ENCODE results near the gene GLOD5.

Gene GLOD5

GRCh38 chrX:48791063-48791820 is 29.7 kb downstream of the GLOD5 start:
- peaks cover 10% of the 10 kb centered on the region for H3K4me1 ChIP-seq (ENCODE audit: insufficient read depth, poor library complexity, severe bottlenecking)
- ATAC-seq (ENCODE audit: low read depth) (no peak), DNase-seq (ENCODE audit: low spot score) (no peak)
- no peak overlapping the region for H3K27ac ChIP-seq (ENCODE audit: poor library complexity, severe bottlenecking)
- H3K9me3 ChIP-seq (ENCODE audit: severe bottlenecking) = no peaks in the 10 kb centered on the region
- TF ChIP-seq, protein P1, sequence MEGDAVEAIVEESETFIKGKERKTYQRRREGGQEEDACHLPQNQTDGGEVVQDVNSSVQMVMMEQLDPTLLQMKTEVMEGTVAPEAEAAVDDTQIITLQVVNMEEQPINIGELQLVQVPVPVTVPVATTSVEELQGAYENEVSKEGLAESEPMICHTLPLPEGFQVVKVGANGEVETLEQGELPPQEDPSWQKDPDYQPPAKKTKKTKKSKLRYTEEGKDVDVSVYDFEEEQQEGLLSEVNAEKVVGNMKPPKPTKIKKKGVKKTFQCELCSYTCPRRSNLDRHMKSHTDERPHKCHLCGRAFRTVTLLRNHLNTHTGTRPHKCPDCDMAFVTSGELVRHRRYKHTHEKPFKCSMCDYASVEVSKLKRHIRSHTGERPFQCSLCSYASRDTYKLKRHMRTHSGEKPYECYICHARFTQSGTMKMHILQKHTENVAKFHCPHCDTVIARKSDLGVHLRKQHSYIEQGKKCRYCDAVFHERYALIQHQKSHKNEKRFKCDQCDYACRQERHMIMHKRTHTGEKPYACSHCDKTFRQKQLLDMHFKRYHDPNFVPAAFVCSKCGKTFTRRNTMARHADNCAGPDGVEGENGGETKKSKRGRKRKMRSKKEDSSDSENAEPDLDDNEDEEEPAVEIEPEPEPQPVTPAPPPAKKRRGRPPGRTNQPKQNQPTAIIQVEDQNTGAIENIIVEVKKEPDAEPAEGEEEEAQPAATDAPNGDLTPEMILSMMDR (IDR thresholded peaks at IDR 0.05; ENCODE audit: poor library complexity, severe bottlenecking) = no peak
- no peak overlapping the region for H3K4me3 ChIP-seq (ENCODE audit: severe bottlenecking)
- no peaks in the 10 kb centered on the region for H3K27me3 ChIP-seq (ENCODE audit: insufficient read depth, poor library complexity, severe bottlenecking)
- no peaks in the 10 kb centered on the region for H3K36me3 ChIP-seq (ENCODE audit: low read depth)

GRCh38 chrX:48792219-48792618 is 30.7 kb downstream of the GLOD5 start:
- Histone ChIP-seq H3K9me3 (ENCODE audit: severe bottlenecking) (no peaks in the 10 kb centered on the region), H3K4me1 (ENCODE audit: insufficient read depth, poor library complexity, severe bottlenecking) (peaks cover 10% of the 10 kb centered on the region), H3K27me3 (ENCODE audit: insufficient read depth, poor library complexity, severe bottlenecking) (no peaks in the 10 kb centered on the region), H3K4me3 (ENCODE audit: severe bottlenecking) (no peak overlapping the region), H3K27ac (ENCODE audit: poor library complexity, severe bottlenecking) (no peak overlapping the region), H3K36me3 (ENCODE audit: low read depth) (no peaks in the 10 kb centered on the region)
- no peak for ATAC-seq (ENCODE audit: low read depth)
- DNase-seq (ENCODE audit: low spot score) = no peak
- TF ChIP-seq, protein P1 (IDR thresholded peaks at IDR 0.05; ENCODE audit: poor library complexity, severe bottlenecking) = no peak

DNA sequence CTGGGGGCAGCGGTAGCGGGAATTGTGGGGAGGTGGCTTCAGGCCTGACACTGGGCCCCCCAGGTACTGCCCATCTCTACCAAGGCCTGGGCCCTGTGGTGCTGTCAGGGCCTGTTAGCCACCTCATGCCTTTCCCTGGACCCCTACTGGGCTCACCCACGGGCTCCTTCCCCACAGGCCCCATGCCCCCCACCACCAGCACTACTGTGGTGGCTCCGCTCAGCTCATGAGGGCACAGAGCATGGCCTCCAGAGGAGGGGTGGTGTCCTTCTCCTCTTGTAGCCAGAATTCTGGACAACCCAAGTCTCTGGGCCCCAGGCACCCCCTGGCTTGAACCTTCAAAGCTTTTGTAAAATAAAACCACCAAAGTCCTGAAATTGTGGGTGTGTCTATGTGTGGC is 32.4 kb downstream of the GLOD5 start:
- no peaks in the 10 kb centered on the region for H3K9me3 ChIP-seq (ENCODE audit: severe bottlenecking)
- ATAC-seq (ENCODE audit: low read depth) = no peak
- H3K27me3 ChIP-seq (ENCODE audit: insufficient read depth, poor library complexity, severe bottlenecking) = no peaks in the 10 kb centered on the region

DNA sequence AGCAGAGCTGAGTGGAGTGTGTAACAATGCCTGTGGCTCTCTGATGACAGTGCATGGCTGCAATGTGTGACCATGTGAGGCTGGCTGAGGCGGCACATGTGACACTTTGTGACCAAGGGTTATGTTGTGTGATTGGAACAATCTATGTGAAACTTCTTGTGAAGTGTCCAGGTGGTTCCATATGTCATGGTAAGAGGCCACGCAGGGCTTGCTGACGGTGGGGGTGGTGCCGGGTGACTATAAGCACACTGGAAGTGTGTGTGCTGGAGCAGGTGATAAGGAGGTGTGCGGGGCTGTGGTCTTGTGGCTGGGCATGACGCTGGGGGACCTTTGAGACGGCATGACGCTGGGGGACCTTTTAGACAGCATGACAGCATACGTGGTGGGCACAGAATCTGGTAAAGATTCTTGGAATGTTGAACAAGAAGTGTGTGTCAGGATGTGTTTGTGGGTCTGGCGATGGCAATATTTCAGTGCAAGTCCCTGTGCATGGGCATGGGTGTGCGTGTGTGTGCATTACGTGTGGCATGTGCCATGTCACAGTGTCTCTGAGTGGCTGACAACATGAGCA is 32.9 kb downstream of the GLOD5 start:
- TF ChIP-seq, protein P1 (IDR thresholded peaks at IDR 0.05; ENCODE audit: poor library complexity, severe bottlenecking) = no peak
- no peak overlapping the region for H3K4me3 ChIP-seq (ENCODE audit: severe bottlenecking)

More for the DNA sequence above, 32.4 kb downstream of the GLOD5 start:
- Histone ChIP-seq H3K4me3 (ENCODE audit: severe bottlenecking) (no peak overlapping the region), H3K4me1 (ENCODE audit: insufficient read depth, poor library complexity, severe bottlenecking) (peaks cover 10% of the 10 kb centered on the region), H3K27ac (ENCODE audit: poor library complexity, severe bottlenecking) (no peak overlapping the region), H3K36me3 (ENCODE audit: low read depth) (no peaks in the 10 kb centered on the region)
- TF ChIP-seq, protein P1 (IDR thresholded peaks at IDR 0.05; ENCODE audit: poor library complexity, severe bottlenecking) = no peak
- DNase-seq (ENCODE audit: low spot score) = no peak

More for the DNA sequence above, 32.9 kb downstream of the GLOD5 start:
- Histone ChIP-seq H3K9me3 (ENCODE audit: severe bottlenecking) (no peaks in the 10 kb centered on the region), H3K27me3 (ENCODE audit: insufficient read depth, poor library complexity, severe bottlenecking) (no peaks in the 10 kb centered on the region), H3K4me1 (ENCODE audit: insufficient read depth, poor library complexity, severe bottlenecking) (peaks cover 10% of the 10 kb centered on the region), H3K36me3 (ENCODE audit: low read depth) (no peaks in the 10 kb centered on the region), H3K27ac (ENCODE audit: poor library complexity, severe bottlenecking) (no peak overlapping the region)
- ATAC-seq (ENCODE audit: low read depth) = no peak
- no peak for DNase-seq (ENCODE audit: low spot score)
